HL-60/S4 treated with retinoic acid at 250 ng/mL for 4 days and 3 days (cell line): ENCODE results near the gene PPM1L.

Experiments
- in situ Hi-C: fragments of 300-500 bp; cut with MboI; formaldehyde crosslinking; loops from 2 replicates; pipeline ENCODE4 v1.7.0; 2022; ENCODE audit warnings: low sequenced_read_pairs

PPM1L gene

GRCh38 chr3:160804762-160805161, 48.7 kb downstream of the PPM1L start:
- in situ Hi-C loops: no loop called here

GRCh38 chr3:160806094-160806493, 50.1 kb downstream of the PPM1L start:
- in situ Hi-C loops: no loop called here

GRCh38 chr3:160806686-160807085, 50.7 kb downstream of the PPM1L start:
- in situ Hi-C loops: no loop called here

GRCh38 chr3:160808838-160809237, 52.8 kb downstream of the PPM1L start:
- in situ Hi-C loops: no loop called here

- in situ Hi-C loops: no loop called here
Observed at GRCh38 chr3:160809453-160809852, 53.4 kb downstream of the PPM1L start.

GRCh38 chr3:160810362-160811236, 54.6 kb downstream of the PPM1L start:
- in situ Hi-C loops: no loop called here

GRCh38 chr3:160811237-160811548, 55.2 kb downstream of the PPM1L start:
- in situ Hi-C loops: no loop called here

- in situ Hi-C loops: no loop called here
Observed at GRCh38 chr3:160812304-160812703, 56.3 kb downstream of the PPM1L start.

- in situ Hi-C loops: no loop called here
Observed at GRCh38 chr3:160815280-160815679, 59.2 kb downstream of the PPM1L start.

GRCh38 chr3:160820022-160820421, 64.0 kb downstream of the PPM1L start:
- in situ Hi-C loops: no loop called here

- in situ Hi-C loops: no loop called here
Observed at GRCh38 chr3:160820430-160820829, 64.4 kb downstream of the PPM1L start.

GRCh38 chr3:160822936-160823335, 66.9 kb downstream of the PPM1L start:
- in situ Hi-C loops: no loop called here

- in situ Hi-C loops: no loop called here
Observed at GRCh38 chr3:160825311-160825800, 69.3 kb downstream of the PPM1L start.

GRCh38 chr3:160826408-160826807, 70.4 kb downstream of the PPM1L start:
- in situ Hi-C loops: no loop called here

GRCh38 chr3:160826991-160827390, 71.0 kb downstream of the PPM1L start:
- in situ Hi-C loops: no loop called here

- in situ Hi-C loops: no loop called here
Observed at GRCh38 chr3:160827516-160827915, 71.5 kb downstream of the PPM1L start.

- in situ Hi-C loops: no loop called here
Observed at GRCh38 chr3:160828880-160829279, 72.8 kb downstream of the PPM1L start.

- in situ Hi-C loops: no loop called here
Observed at GRCh38 chr3:160829486-160830009, 73.5 kb downstream of the PPM1L start.

- in situ Hi-C loops: no loop called here
Observed at GRCh38 chr3:160830796-160831195, 74.8 kb downstream of the PPM1L start.

- in situ Hi-C loops: no loop called here
Observed at GRCh38 chr3:160831401-160831800, 75.4 kb downstream of the PPM1L start.

GRCh38 chr3:160837394-160837980, 81.5 kb downstream of the PPM1L start:
- in situ Hi-C loops: no loop called here

- in situ Hi-C loops: no loop called here
Observed at GRCh38 chr3:160840590-160840989, 84.6 kb downstream of the PPM1L start.
